ENCODE results near the gene RAB8B.

RAB8B gene

GRCh38 chr15:63211092-63211490 is 21.7 kb downstream of the RAB8B start:
- peaks cover 3 to 20% of the 10 kb centered on the region in 2 donors for H3K4me1 ChIP-seq (ENCODE audit: control insufficient read depth in 1 of 2, insufficient read depth in 2 of 2, low read length in 2 of 2)
- no peaks in the 10 kb centered on the region for H3K36me3 ChIP-seq (ENCODE audit: control insufficient read depth in 1 of 2, insufficient read depth in 2 of 2, low read length in 2 of 2)
- no peak overlapping the region for H3K4me3 ChIP-seq (ENCODE audit: low read depth in 1 of 2, low read length in 2 of 2)
- peak overlapping the region; percentile 62 for H3K27ac ChIP-seq (ENCODE audit: low read length)
- no peaks in the 10 kb centered on the region for H3K27me3 ChIP-seq (ENCODE audit: low read depth, low read length)
- H3K9me3 ChIP-seq (ENCODE audit: control insufficient read depth in 1 of 2, low read length in 2 of 2): no peaks in the 10 kb centered on the region

DNA sequence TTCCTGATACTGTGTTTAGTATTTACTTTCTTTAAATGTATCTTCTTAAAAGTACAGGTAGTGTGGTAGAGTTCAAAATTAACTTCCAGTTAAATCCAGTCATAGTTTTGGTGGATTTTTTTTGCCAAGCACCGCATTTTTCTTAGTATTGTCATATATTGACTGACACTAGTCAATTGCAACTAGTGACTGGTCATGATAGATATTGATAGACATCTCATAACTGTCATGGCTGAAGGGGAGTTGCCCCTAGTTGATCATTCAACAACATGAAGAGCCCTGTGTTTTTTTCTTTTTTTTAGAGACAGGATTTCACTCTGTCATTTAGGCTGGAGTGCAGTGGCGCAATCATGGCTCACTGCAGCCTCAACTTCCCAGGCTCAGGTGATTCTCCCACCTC is 22.1 kb downstream of the RAB8B start:
- H3K9me3 ChIP-seq (ENCODE audit: control insufficient read depth in 1 of 2, low read length in 2 of 2): no peaks in the 10 kb centered on the region
- H3K27ac ChIP-seq (ENCODE audit: low read length): peak overlapping the region; percentile 62
- H3K36me3 ChIP-seq (ENCODE audit: control insufficient read depth in 1 of 2, insufficient read depth in 2 of 2, low read length in 2 of 2): no peaks in the 10 kb centered on the region
- no peak overlapping the region for H3K4me3 ChIP-seq (ENCODE audit: low read depth in 1 of 2, low read length in 2 of 2)
- no peaks in the 10 kb centered on the region for H3K27me3 ChIP-seq (ENCODE audit: low read depth, low read length)
- H3K4me1 ChIP-seq (ENCODE audit: control insufficient read depth in 1 of 2, insufficient read depth in 2 of 2, low read length in 2 of 2): peaks cover 3 to 20% of the 10 kb centered on the region in 2 donors

DNA sequence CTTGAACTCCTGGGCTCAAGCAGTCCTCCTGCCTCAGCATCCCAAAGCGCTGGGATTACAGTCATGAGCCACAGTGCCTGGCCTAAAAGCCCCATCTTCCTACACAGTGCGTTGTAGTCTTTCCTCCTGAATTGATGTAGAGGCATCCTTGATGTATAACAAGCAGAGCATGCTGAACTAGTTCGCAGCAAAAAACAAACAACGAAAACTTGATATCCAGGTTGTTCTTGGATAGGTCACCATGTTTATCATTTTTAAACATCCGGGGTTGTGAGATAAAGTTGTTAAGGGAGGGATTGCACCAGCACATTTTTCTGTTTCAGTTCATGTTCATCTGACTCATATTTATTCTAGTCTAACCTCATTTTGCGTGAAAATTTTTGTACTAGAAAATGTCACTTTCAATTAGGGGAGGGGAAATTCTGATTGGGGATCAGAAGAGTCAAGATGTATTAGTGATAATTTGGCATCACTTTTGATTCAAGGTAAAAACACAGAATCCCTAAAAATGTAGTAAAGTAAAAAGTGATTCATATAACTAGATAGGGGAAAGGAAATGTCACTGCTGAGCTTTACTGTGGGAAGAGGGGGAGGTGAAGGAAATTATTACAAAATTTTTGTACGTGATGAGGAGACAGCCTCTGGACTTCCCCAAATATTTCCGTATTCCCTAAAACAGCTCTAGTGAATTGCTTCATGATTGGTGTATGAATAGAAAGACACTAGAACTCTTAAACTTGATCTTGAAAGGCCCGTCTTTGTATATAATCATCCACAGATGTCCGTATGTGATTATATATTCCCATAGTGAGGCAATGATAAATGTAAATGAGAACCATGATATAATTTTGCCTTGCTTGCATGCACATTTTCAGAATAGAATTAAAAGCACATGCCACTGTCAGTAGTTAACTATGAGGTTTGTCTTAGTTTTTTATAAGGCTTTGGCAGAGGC is 22.9 kb downstream of the RAB8B start:
- no peaks in the 10 kb centered on the region for H3K36me3 ChIP-seq (ENCODE audit: control insufficient read depth in 1 of 2, insufficient read depth in 2 of 2, low read length in 2 of 2)
- peak overlapping the region; percentile 62 for H3K27ac ChIP-seq (ENCODE audit: low read length)
- H3K4me1 ChIP-seq (ENCODE audit: control insufficient read depth in 1 of 2, insufficient read depth in 2 of 2, low read length in 2 of 2): peaks cover 3 to 20% of the 10 kb centered on the region in 2 donors
- H3K9me3 ChIP-seq (ENCODE audit: control insufficient read depth in 1 of 2, low read length in 2 of 2): no peaks in the 10 kb centered on the region
- H3K4me3 ChIP-seq (ENCODE audit: low read depth in 1 of 2, low read length in 2 of 2): peak overlapping the region in 1 of 2 donors; percentile 0
- no peaks in the 10 kb centered on the region for H3K27me3 ChIP-seq (ENCODE audit: low read depth, low read length)

DNA sequence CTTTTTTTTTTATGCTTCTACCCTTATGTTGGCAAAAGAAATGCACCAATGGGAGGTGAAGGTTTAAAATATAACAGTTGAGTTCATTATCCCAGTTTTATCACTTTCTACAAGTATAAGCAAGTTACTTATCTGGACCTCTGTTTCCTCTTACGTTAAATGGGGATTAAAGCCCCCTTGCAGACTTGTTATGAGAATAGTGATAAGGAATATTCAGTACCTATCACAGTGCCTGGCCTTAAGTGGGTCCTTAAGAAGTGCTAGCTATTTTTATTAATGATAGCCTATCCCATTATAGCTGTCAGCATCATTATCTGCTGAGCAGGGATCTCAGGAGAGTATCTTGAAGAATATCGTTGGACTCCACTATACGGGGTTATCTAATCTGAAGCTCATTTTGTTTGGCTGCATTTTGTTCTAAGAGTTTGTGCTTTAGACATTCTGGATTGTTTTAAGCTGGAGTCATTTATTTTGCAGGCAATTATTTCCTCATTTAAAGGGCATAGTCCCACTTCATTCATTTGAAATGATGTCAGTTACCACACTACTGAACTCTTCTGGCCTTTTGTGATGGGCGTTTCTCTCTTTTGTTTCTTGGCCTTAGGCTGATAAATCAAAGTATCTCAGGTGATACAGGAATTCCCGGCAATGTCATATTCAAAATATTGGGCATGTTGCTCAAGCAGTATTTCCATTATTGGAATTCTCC is 28.8 kb downstream of the RAB8B start:
- peak overlapping the region; percentile 45 for H3K27ac ChIP-seq (ENCODE audit: low read length)
- no peaks in the 10 kb centered on the region for H3K9me3 ChIP-seq (ENCODE audit: control insufficient read depth in 1 of 2, low read length in 2 of 2)
- H3K4me3 ChIP-seq (ENCODE audit: low read depth in 1 of 2, low read length in 2 of 2): no peak overlapping the region
- peaks cover 13 to 17% of the 10 kb centered on the region in 2 donors for H3K4me1 ChIP-seq (ENCODE audit: control insufficient read depth in 1 of 2, insufficient read depth in 2 of 2, low read length in 2 of 2)
- no peaks in the 10 kb centered on the region for H3K27me3 ChIP-seq (ENCODE audit: low read depth, low read length)
- H3K36me3 ChIP-seq (ENCODE audit: control insufficient read depth in 1 of 2, insufficient read depth in 2 of 2, low read length in 2 of 2): no peaks in the 10 kb centered on the region

GRCh38 chr15:63219196-63219710 is 29.8 kb downstream of the RAB8B start:
- no peaks in the 10 kb centered on the region for H3K9me3 ChIP-seq (ENCODE audit: control insufficient read depth in 1 of 2, low read length in 2 of 2)
- H3K4me1 ChIP-seq (ENCODE audit: control insufficient read depth in 1 of 2, insufficient read depth in 2 of 2, low read length in 2 of 2): peaks cover 13 to 16% of the 10 kb centered on the region in 2 donors
- no peak overlapping the region for H3K4me3 ChIP-seq (ENCODE audit: low read depth in 1 of 2, low read length in 2 of 2)
- peak overlapping the region; percentile 11 for H3K27ac ChIP-seq (ENCODE audit: low read length)
- H3K27me3 ChIP-seq (ENCODE audit: low read depth, low read length): no peaks in the 10 kb centered on the region
- no peaks in the 10 kb centered on the region for H3K36me3 ChIP-seq (ENCODE audit: control insufficient read depth in 1 of 2, insufficient read depth in 2 of 2, low read length in 2 of 2)

DNA sequence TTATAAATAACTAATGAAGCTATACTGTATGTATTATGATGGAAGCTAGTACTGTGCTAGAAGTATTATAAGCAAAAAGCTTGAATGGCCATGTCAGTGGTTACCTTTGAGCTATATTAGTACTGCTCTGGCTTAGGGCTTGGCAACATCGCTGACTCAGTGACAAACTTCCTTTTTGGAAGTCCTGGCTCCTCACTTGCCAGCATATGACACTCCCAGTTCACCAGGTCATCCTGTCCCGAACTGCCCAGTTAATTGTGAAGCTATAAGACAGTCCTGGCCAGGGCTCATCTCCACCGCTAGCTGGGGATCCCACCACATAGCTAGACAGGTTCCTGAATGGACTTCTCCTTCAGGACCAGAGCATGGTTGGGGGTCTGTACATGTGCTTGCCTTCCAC is 31.9 kb downstream of the RAB8B start:
- Histone ChIP-seq H3K36me3 (ENCODE audit: control insufficient read depth in 1 of 2, insufficient read depth in 2 of 2, low read length in 2 of 2) (no peaks in the 10 kb centered on the region), H3K4me3 (ENCODE audit: low read depth in 1 of 2, low read length in 2 of 2) (no peak overlapping the region), H3K27ac (ENCODE audit: low read length) (peak overlapping the region; percentile 28), H3K4me1 (ENCODE audit: control insufficient read depth in 1 of 2, insufficient read depth in 2 of 2, low read length in 2 of 2) (peaks cover 13 to 16% of the 10 kb centered on the region in 2 donors), H3K9me3 (ENCODE audit: control insufficient read depth in 1 of 2, low read length in 2 of 2) (no peaks in the 10 kb centered on the region), H3K27me3 (ENCODE audit: low read depth, low read length) (no peaks in the 10 kb centered on the region)

DNA sequence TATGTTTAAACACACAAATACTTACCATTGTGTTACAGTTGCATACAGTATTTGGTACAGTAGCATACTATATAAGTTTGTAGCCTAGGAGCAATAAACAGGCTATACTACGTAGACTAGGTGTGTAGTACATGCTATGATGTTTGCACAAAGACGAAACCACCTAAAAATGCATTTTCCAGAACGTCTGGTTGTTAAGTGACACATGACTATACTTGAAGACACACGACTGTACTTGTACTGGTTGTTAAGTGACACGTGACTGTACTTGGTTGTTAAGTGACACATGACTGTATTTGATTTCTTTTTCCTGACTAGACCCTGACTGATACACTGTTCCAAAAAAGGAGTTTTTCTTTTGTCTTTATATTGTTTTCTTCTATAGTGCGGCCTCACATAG is 34.1 kb downstream of the RAB8B start:
- Histone ChIP-seq H3K27me3 (ENCODE audit: low read depth, low read length) (no peaks in the 10 kb centered on the region), H3K36me3 (ENCODE audit: control insufficient read depth in 1 of 2, insufficient read depth in 2 of 2, low read length in 2 of 2) (no peaks in the 10 kb centered on the region), H3K4me1 (ENCODE audit: control insufficient read depth in 1 of 2, insufficient read depth in 2 of 2, low read length in 2 of 2) (peaks cover 10 to 25% of the 10 kb centered on the region in 2 donors), H3K9me3 (ENCODE audit: control insufficient read depth in 1 of 2, low read length in 2 of 2) (no peaks in the 10 kb centered on the region), H3K4me3 (ENCODE audit: low read depth in 1 of 2, low read length in 2 of 2) (no peak overlapping the region), H3K27ac (ENCODE audit: low read length) (no peak overlapping the region)

DNA sequence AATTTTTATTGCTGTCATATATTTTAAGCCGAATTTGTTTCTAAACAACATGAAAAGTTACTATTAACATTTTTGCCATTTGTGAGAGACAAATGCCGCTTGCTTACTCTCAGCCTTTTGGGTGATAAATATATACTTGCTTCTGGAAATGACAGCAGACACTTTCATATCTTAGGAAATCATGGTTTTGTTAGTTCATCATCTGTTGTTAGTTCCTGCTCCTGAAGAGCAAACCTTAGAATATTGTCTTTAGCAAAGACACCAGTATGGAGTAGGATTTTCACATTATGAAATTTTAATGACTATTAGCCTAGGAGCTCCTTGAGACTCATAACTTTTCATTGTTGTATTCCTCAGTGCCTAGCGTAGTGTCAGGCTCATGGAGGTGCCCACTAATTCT is 36.0 kb downstream of the RAB8B start:
- H3K4me1 ChIP-seq (ENCODE audit: control insufficient read depth in 1 of 2, insufficient read depth in 2 of 2, low read length in 2 of 2): peaks cover 10 to 27% of the 10 kb centered on the region in 2 donors
- H3K9me3 ChIP-seq (ENCODE audit: control insufficient read depth in 1 of 2, low read length in 2 of 2): no peaks in the 10 kb centered on the region
- no peak overlapping the region for H3K27ac ChIP-seq (ENCODE audit: low read length)
- H3K4me3 ChIP-seq (ENCODE audit: low read depth in 1 of 2, low read length in 2 of 2): no peak overlapping the region
- no peaks in the 10 kb centered on the region for H3K36me3 ChIP-seq (ENCODE audit: control insufficient read depth in 1 of 2, insufficient read depth in 2 of 2, low read length in 2 of 2)
- H3K27me3 ChIP-seq (ENCODE audit: low read depth, low read length): no peaks in the 10 kb centered on the region

DNA sequence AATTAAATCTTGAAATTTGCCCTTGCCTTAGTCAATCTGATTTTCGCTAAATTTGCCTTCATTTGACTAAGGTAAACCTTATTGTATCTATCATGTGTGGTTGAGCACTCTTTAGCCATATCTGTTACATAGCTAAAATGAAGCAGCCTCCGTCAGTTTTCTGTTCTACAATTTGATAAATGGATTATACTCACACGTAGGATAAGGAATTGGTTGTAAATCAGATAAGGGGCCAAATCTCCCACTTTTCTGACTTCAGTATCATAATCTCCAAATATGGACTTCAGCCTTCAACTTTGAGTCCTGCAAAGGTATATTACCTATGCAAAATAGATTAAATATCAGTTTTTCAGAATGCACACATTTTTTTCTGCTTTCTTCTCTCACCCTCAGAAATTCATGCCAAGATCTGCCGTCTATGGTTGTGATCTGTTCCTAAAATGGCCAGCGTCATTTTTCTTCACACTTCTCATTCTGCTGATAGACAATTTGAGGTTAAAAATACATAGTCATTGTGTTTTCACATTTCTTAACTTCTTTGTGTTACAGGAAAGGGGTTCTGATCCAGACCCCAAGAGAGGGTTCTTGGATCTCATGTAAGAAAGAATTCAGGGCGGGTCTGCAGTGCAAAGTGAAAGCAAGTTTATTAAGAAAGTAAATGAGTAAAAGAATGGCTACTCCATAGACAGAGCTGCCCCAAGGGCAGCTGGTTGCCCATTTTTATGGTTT is 36.9 kb downstream of the RAB8B start:
- Histone ChIP-seq H3K9me3 (ENCODE audit: control insufficient read depth in 1 of 2, low read length in 2 of 2) (no peaks in the 10 kb centered on the region), H3K4me1 (ENCODE audit: control insufficient read depth in 1 of 2, insufficient read depth in 2 of 2, low read length in 2 of 2) (peaks cover 10 to 20% of the 10 kb centered on the region in 2 donors), H3K27ac (ENCODE audit: low read length) (peak overlapping the region; percentile 12), H3K36me3 (ENCODE audit: control insufficient read depth in 1 of 2, insufficient read depth in 2 of 2, low read length in 2 of 2) (no peaks in the 10 kb centered on the region), H3K27me3 (ENCODE audit: low read depth, low read length) (no peaks in the 10 kb centered on the region), H3K4me3 (ENCODE audit: low read depth in 1 of 2, low read length in 2 of 2) (no peak overlapping the region)

GRCh38 chr15:63226966-63227401 is 37.6 kb downstream of the RAB8B start:
- H3K4me3 ChIP-seq (ENCODE audit: low read depth in 1 of 2, low read length in 2 of 2): no peak overlapping the region
- no peaks in the 10 kb centered on the region for H3K36me3 ChIP-seq (ENCODE audit: control insufficient read depth in 1 of 2, insufficient read depth in 2 of 2, low read length in 2 of 2)
- H3K27me3 ChIP-seq (ENCODE audit: low read depth, low read length): no peaks in the 10 kb centered on the region
- peaks cover 6 to 14% of the 10 kb centered on the region in 2 donors for H3K4me1 ChIP-seq (ENCODE audit: control insufficient read depth in 1 of 2, insufficient read depth in 2 of 2, low read length in 2 of 2)
- H3K27ac ChIP-seq (ENCODE audit: low read length): no peak overlapping the region
- no peaks in the 10 kb centered on the region for H3K9me3 ChIP-seq (ENCODE audit: control insufficient read depth in 1 of 2, low read length in 2 of 2)

- Histone ChIP-seq H3K4me1 (ENCODE audit: control insufficient read depth in 1 of 2, insufficient read depth in 2 of 2, low read length in 2 of 2) (peaks cover 6 to 11% of the 10 kb centered on the region in 2 donors), H3K36me3 (ENCODE audit: control insufficient read depth in 1 of 2, insufficient read depth in 2 of 2, low read length in 2 of 2) (no peaks in the 10 kb centered on the region), H3K27ac (ENCODE audit: low read length) (no peak overlapping the region)
Measured at GRCh38 chr15:63227689-63228088, 38.3 kb downstream of the RAB8B start.

More at GRCh38 chr15:63227689-63228088, 38.3 kb downstream of the RAB8B start:
- H3K9me3 ChIP-seq (ENCODE audit: control insufficient read depth in 1 of 2, low read length in 2 of 2): no peaks in the 10 kb centered on the region
- no peak overlapping the region for H3K4me3 ChIP-seq (ENCODE audit: low read depth in 1 of 2, low read length in 2 of 2)
- H3K27me3 ChIP-seq (ENCODE audit: low read depth, low read length): no peaks in the 10 kb centered on the region

Data from muscle layer of duodenum (tissue), 2 donors.